Right cardiac atrium (tissue), 5 donors: ENCODE data around the gene TBX2. TPM values are rescaled to one million over a fixed set of nuclear protein-coding genes. Genes with fewer than 3 reads are reported as not detected.

ENCODE experiments used
- ATAC-seq, 2 donors: fragments of 200-7000 bp; cut with Tn5 transposase; one replicate each; pipeline versions ENCODE4 v1.8.0 to v1.9.1; 2020; ENCODE audit warnings: moderate library complexity in 2 of 2, mild to moderate bottlenecking in 1 of 2
- DNase-seq, 3 donors: peaks; one replicate each; pipeline ENCODE4 v3.0.0-alpha.2; 2020
- H3K27ac ChIP-seq: one replicate; pipeline ENCODE4 v1.5.1; 2013; ENCODE audit warnings: mild to moderate bottlenecking, low read length, control low read depth, moderate library complexity
- H3K27me3 ChIP-seq: one replicate; pipeline ENCODE4 v1.6.1; 2013; ENCODE audit not compliant: control insufficient read depth, insufficient read depth
- H3K4me1 ChIP-seq: one replicate; pipeline ENCODE4 v1.6.1; 2013; ENCODE audit warnings: low read length; ENCODE audit not compliant: control insufficient read depth, insufficient read depth
- H3K4me3 ChIP-seq: one replicate; pipeline ENCODE4 v1.5.1; 2013; ENCODE audit warnings: low read length, control low read depth
- H3K9me3 ChIP-seq: one replicate; pipeline ENCODE4 v1.6.1; 2013; ENCODE audit warnings: low read length; ENCODE audit not compliant: control insufficient read depth
- WGBS: extraction: QIAGEN DNeasy Blood & Tissue Kit; methylation state at CpG from one replicate; pipeline ENCODE4 v1.1.7; 2013; 5-methylcytosine and 5-hydroxymethylcytosine counted together
- intact Hi-C, 4 donors: fragments of 100-400 bp; cut with DNase I; formaldehyde crosslinking; loops; one replicate each; pipeline versions ENCODE4 v1.11.0 to v1.14.0; 2022 to 2023
- polyA plus RNA-seq: library from polyadenylated mRNA; stranded (reverse); fragments of 200-250 nt; gene quantifications from one replicate; pipeline ENCODE4 v1.2.3, GENCODE V29; 2013
- total RNA-seq, 4 donors: library from RNA; stranded (reverse); fragmentation: NEBNext Ultra II Directional; extraction: Animal tissue kit (Norgen Biotek cat#: 25700); gene quantifications; one replicate each; pipeline ENCODE4 v1.2.1, GENCODE V29; 2021
- donor health status: healthy with polysubstance abuse.
- donor health status: DM: no; HTN: yes; CAD: no.
- donor health status: DM: no; HTN: no; CAD: no.
- donor health status: DM: no; HTN: yes; CAD: no; lungs with severe emphysema.
- donor health status: DM: yes; HTN: yes; CAD: no.

The TBX2 gene
- total and polyA plus RNA-seq, 5 donors: 5.9 to 12.4 (median 9.5) TPM

DNA sequence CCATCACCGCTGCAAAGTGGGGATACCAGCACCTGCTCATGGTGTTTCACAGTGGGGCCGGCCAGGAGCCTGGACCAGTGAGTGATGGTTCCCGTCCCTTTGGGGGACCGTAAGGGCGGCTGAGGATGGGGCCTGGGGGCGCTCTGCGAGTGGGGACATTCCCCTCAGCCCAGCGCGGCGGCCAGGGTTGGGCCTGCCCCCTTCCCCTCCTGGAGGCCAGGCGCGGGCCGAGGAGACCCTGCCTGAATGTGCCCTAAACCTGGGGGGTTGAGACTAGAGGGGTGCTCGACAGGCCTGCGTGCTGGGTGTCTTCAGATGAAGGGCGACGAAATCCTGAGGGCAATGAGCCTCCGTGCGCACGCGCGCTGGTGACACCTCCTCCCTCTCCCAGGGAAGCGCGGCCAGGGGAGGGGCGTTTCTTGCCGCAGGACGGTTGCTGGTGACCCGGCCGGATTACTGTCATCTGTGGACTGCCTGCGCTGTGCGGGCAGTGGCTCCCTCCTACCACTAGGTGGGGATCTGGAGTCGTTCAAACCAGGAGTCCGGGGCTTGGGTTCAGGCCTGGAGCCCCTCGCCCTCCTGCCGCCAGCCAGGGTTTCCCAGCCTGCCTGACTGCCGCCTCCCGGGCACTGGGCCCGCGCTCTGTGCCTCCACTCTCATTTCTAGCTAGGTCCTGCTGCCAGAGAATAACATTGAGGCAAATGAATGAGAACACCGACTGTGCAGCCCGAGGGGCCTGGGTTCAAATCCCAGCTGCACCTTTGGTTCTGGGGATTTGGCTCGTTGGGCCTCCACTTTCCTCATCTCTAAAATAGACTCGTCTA lies 17.1 kb downstream of the TBX2 start:
- no peak overlapping the region for H3K27ac ChIP-seq
- ATAC-seq (peak; percentile 81 to 84), DNase-seq (peak; percentile 94 to 97 (median 97))
- WGBS: 17% methylated on average over 43 of the region's 43 CpGs
- no peaks in the 10 kb centered on the region for H3K4me1 ChIP-seq
- intact Hi-C loops: loop anchor here in 3 of 4 donors (5.0 to 10.0 kb wide), 4 partner anchors 136 to 648 kb away; partner anchors contain the start of gene MED13 (in 1 of the 3)
- H3K27me3 ChIP-seq: no peaks in the 10 kb centered on the region
- no peak overlapping the region for H3K4me3 ChIP-seq
- no peaks in the 10 kb centered on the region for H3K9me3 ChIP-seq

DNA sequence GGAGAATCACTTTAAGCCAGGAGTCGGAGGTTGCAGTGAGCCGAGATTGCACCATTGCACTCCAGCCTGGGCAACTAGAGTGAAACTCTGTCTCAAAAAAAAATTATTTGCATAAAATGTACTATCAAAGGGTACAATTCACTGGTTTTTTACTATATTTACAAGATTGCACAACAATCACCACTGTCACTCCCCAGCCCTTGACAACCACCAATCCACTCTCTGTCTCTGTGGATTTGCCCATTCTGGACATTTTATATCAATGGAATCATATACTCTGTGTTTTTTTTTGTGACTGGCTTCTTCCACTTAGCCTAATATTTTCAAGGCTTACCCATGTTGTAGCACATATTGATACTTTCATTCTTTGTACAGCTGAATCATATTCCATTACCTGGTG lies 18.8 kb downstream of the TBX2 start:
- Histone ChIP-seq H3K27ac (no peak overlapping the region), H3K27me3 (no peaks in the 10 kb centered on the region), H3K4me1 (no peaks in the 10 kb centered on the region), H3K4me3 (no peak overlapping the region), H3K9me3 (no peaks in the 10 kb centered on the region)
- ATAC-seq: no peak
- no peak for DNase-seq
- WGBS: 76% methylated on average over 2 of the region's 2 CpGs
- intact Hi-C loops: loop anchor here in 3 of 4 donors (5.0 to 10.0 kb wide), 4 partner anchors 134 to 646 kb away; partner anchors contain the start of gene MED13 (in 1 of the 3)

DNA sequence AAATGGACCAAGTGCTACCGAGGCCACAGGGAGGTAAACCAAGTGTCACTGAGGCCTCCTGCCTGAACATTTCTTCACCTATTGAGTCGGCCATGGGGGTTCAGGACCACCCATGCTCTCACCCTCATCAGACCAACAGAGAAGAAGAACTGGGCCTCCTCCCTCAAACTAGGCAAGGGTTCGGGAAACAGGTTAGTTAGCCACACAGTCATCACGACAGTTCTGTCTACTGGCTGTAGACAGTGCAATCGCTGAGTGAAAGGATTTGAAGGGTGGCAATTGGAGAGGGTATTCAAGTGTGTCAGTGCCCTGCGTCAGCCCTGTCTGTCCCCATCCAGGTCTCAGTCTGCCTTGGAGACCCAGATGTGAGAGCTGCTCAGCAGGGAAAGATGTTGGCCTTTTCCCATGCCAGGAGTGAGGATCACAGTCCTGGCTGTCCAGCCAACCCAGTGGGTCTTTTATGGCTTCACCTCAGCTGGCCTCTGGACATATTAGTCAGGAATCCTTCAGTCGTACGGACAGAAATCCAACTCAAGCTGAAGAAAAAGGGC lies 19.9 kb downstream of the TBX2 start:
- no peaks in the 10 kb centered on the region for H3K9me3 ChIP-seq
- no peaks in the 10 kb centered on the region for H3K27me3 ChIP-seq
- no peak for DNase-seq
- ATAC-seq: no peak
- H3K4me3 ChIP-seq: no peak overlapping the region
- H3K4me1 ChIP-seq: no peaks in the 10 kb centered on the region
- WGBS: 75% methylated on average over 8 of the region's 8 CpGs
- no peak overlapping the region for H3K27ac ChIP-seq
- intact Hi-C loops: loop anchor here in 3 of 4 donors (5.0 to 10.0 kb wide), 5 partner anchors 128 to 645 kb away; partner anchors contain the start of gene MED13 (in 1 of the 3)

DNA sequence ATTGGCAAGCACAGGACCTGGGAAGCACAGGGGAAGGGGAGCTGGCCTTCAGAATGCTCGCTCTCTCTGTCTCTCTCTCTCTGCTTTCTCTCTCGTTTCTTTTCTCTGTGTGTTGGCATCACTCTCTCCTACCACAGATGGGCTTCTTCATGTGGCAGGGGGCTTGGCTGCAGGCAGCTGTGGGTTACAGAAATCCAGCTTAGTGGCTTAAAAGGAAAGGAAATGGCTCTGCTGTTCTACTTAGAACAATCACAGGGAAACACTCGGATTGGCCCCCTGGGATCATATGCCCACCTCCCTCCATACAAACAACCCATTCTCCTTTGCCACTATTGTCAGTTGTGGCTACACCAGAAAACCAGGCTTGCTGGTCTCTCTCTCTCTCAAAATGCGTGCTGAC lies 20.4 kb downstream of the TBX2 start:
- no peak overlapping the region for H3K4me3 ChIP-seq
- intact Hi-C loops: loop anchor here in 1 of 4 donors (5.0 kb wide), 1 partner anchor 127 kb away; no protein-coding TSS in a partner anchor
- no peak for ATAC-seq
- WGBS: 52% methylated on average over 4 of the region's 4 CpGs
- no peaks in the 10 kb centered on the region for H3K9me3 ChIP-seq
- H3K27me3 ChIP-seq: no peaks in the 10 kb centered on the region
- no peak overlapping the region for H3K27ac ChIP-seq
- no peak for DNase-seq
- no peaks in the 10 kb centered on the region for H3K4me1 ChIP-seq

DNA sequence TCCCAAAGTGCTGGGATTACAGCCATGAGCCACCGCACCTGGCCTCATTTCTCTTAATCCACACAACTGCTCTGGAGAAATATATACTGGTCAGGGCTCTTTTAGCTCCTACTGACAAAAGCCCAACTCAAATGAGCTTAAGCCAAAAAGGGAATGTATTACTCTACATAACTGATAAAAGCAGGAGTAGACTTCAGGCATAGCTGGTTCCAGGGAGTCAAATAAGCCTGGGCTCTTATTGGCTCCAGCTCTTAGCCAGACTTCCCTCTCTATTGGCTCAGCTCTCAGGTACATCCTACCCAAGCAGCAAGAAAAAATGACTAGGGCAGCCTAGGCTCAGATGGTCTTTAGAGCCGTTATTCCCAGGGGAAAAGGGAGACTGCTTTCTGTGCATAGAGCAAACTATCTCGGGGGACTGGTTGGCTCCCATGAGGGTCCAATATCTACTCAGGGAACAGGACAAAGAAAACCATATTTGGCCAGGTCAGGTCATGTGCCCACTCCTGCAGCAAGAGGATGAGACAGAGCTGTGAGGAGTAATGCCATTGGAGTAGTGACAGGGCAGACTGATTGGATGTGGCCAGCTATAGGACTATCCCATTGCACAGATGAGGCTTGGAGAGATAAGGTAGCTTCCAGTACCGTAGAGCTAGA lies 21.2 kb downstream of the TBX2 start:
- intact Hi-C loops: loop anchor here in 1 of 4 donors (5.0 kb wide), 1 partner anchor 126 kb away; no protein-coding TSS in a partner anchor

DNA sequence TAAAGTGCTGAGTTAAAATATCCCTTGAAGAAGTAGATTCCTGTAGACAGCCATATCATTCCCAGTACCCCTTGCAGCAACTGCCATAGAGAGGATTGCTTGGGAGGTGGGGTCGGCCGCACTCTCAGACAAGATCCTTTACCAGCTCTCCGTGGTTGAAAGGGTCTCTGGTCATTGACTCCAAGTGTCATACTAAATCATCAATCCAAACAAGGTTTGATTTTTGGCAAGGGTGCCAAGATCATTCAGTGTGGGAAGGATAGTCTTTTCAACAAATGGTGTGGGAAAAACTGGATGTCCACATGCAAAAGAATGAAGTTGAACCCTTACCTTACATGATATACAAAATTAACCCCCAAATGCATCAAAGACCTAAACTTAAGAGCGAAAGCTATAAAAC lies 21.8 kb downstream of the TBX2 start:
- WGBS: 86% methylated on average over 4 of the region's 4 CpGs
- Histone ChIP-seq H3K27me3 (no peaks in the 10 kb centered on the region), H3K9me3 (no peaks in the 10 kb centered on the region), H3K4me1 (no peaks in the 10 kb centered on the region), H3K27ac (no peak overlapping the region), H3K4me3 (no peak overlapping the region)
- no peak for ATAC-seq
- DNase-seq: no peak
- intact Hi-C loops: loop anchor here in 1 of 4 donors (5.0 kb wide), 1 partner anchor 126 kb away; no protein-coding TSS in a partner anchor

More for the DNA sequence above, 21.2 kb downstream of the TBX2 start:
- Histone ChIP-seq H3K4me1 (no peaks in the 10 kb centered on the region), H3K27ac (no peak overlapping the region), H3K4me3 (no peak overlapping the region), H3K9me3 (no peaks in the 10 kb centered on the region), H3K27me3 (no peaks in the 10 kb centered on the region)
- 75% methylated on average over 4 of the region's 4 CpGs for WGBS
- DNase-seq: no peak
- ATAC-seq: no peak

DNA sequence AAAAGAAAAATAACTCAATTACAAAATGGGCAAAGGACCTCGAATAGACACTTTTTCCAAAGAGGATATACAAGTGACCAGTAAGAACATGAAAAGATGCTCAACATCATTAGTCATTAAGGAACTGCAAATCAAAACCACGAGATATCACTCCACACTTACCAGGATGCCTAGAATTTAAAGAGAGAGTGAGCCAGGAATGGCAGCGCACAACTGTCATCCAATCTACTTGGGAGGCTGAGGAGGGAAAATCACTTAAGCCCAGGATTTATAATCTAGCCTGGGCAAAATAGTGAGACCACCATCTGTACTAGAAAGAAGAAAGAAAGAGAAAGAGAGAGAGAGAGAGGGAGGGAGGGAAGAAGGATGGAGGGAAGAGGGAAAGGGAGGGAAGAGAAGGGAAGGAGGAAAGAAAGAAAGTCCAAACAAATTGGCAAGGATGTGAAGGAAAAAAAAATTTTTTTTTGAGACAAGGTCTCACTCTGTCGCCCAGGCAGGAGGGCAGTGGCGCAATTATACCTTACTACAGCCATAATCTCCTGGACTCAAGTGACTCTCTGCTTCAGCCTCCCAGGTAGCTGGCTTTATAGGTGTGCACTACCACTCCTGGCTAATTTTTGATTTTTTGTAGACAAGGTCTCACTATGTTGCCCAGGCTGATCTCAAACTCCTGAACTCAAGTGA lies 22.6 kb downstream of the TBX2 start:
- no peak for ATAC-seq
- 63% methylated on average over 5 of the region's 5 CpGs for WGBS

DNA sequence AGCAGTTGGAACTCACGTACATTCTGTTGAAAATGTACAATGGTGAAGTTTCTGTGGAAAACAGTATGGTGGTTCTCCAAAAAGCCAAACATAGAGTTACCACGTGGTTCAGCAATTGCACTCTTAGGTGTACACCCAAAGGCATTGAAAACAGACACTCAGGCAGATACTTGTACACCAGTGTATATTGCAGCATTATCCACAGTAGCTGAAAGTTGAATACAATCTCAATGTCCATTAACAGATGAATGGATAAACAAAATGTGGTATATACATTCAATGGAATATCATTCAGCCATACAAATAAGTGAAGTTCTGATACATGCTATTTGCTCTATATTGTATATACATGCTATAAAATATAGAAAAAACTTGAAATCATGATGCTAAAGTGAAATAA lies 23.2 kb downstream of the TBX2 start:
- no peak for DNase-seq
- intact Hi-C loops: loop anchor here in 1 of 4 donors (5.0 kb wide), 1 partner anchor 124 kb away; no protein-coding TSS in a partner anchor

More for the DNA sequence above, 22.6 kb downstream of the TBX2 start:
- no peaks in the 10 kb centered on the region for H3K9me3 ChIP-seq
- DNase-seq: no peak
- no peak overlapping the region for H3K27ac ChIP-seq
- H3K27me3 ChIP-seq: no peaks in the 10 kb centered on the region
- H3K4me1 ChIP-seq: no peaks in the 10 kb centered on the region
- no peak overlapping the region for H3K4me3 ChIP-seq
- intact Hi-C loops: loop anchor here in 1 of 4 donors (5.0 kb wide), 1 partner anchor 125 kb away; no protein-coding TSS in a partner anchor

DNA sequence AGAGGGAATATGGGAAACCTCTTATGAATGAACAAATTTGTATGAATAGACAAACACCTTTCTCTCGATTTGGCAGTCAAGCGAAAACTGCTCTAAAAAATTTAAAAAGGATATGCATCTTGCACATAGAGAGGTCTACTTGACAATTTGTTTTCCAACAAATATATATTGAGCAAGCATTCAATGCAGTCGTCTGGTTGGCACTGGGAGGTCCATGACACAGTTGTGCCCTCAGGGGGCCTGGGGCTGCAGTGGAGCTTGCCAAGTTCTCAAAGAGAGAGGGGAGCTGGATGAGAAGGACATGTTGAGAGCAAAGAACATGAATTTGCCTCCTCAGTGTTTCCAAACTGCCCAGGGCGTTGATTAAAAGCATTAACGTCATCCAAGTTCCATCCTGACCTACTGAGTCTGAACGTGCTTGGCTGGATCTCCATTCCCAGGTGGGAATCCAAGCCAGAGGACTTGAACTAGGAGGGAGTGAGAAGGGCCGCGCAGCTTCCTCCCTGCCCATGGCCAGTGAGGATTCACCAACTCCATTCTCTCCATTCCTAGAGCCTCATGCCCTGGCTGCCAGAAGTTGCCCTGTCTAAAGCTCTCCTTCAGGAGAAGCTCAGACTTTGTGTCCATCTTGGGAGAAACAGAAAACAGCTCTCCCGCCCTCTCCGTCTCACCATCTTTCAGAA lies 24.5 kb downstream of the TBX2 start:
- Histone ChIP-seq H3K4me1 (no peaks in the 10 kb centered on the region), H3K27ac (no peak overlapping the region), H3K9me3 (no peaks in the 10 kb centered on the region), H3K27me3 (no peaks in the 10 kb centered on the region), H3K4me3 (no peak overlapping the region)
- ATAC-seq: no peak
- DNase-seq: no peak
- WGBS: 79% methylated on average over 10 of the region's 10 CpGs
- intact Hi-C loops: loop anchor here in 1 of 4 donors (5.0 kb wide), 1 partner anchor 123 kb away; no protein-coding TSS in a partner anchor

More for the DNA sequence above, 23.2 kb downstream of the TBX2 start:
- no peaks in the 10 kb centered on the region for H3K27me3 ChIP-seq
- H3K9me3 ChIP-seq: no peaks in the 10 kb centered on the region
- H3K4me1 ChIP-seq: no peaks in the 10 kb centered on the region
- 39% methylated on average over 2 of the region's 2 CpGs for WGBS
- no peak for ATAC-seq
- no peak overlapping the region for H3K27ac ChIP-seq
- H3K4me3 ChIP-seq: no peak overlapping the region
